NCI-H2227 (cell line): Measurements from ENCODE around the gene SYNPR.

Experiments used
- DNase-seq: peaks from one replicate; lab custom pipeline; 2025; ENCODE audit not compliant: unreplicated experiment; lab: John Stamatoyannopoulos, UW

Gene SYNPR

GRCh38 chr3:63303238-63303637 is 25.1 kb downstream of the SYNPR start:
- DNase-seq: no peak

GRCh38 chr3:63304421-63304820 is 26.3 kb downstream of the SYNPR start:
- DNase-seq: peak; percentile 19

GRCh38 chr3:63308072-63308471 is 30.0 kb downstream of the SYNPR start:
- no peak for DNase-seq

GRCh38 chr3:63309768-63310167 is 31.7 kb downstream of the SYNPR start:
- no peak for DNase-seq

GRCh38 chr3:63323766-63324165 is 45.7 kb downstream of the SYNPR start:
- DNase-seq: no peak

- no peak for DNase-seq
These were observed 46.5 kb downstream of the SYNPR start for GRCh38 chr3:63324621-63325020.

- DNase-seq: no peak
These were observed 47.3 kb downstream of the SYNPR start for GRCh38 chr3:63325386-63325785.

DNA sequence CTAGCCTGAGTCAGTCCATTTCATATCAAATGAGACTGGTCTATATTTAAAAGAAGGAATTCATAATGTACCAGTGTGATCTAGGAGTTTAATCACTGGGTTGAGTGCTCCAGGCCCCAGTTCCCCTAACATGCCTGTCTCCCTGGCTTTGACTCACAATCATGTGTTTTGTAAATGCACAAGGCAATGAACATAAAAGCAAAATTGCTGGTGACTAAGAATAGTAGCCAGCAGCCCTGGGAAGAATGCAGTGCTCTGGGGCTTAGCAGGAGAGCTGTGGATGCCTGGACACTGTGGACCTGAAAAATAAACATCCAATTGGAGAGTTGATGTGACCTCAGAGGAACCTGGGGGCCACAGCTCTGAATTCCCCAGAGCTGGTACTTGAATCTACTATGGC is 50.3 kb downstream of the SYNPR start:
- DNase-seq: peak; percentile 17

DNA sequence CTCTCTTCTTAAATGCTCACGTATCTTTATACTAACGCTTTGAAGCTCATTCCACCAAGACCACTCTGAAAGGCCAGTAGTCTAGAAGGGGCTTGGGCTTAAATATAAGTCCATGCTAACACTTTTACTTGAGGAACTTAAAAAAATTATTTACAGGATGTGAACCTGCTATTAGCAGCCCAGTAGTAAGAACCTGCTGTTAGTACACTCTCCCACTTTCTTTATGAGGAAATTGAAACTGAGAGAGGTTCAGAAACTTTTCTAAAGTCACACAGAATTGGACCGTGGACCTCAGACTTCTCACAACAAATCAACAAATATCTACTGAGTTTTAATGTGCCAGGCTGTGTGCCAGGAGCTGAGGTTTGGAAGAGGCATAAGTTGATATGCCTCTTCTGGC is 53.4 kb downstream of the SYNPR start:
- no peak for DNase-seq

- DNase-seq: peak; percentile 50
These were observed 55.7 kb downstream of the SYNPR start for GRCh38 chr3:63333815-63334214.

GRCh38 chr3:63338351-63338750 is 60.2 kb downstream of the SYNPR start:
- DNase-seq: no peak

- peak; percentile 91 for DNase-seq
These were observed 65.6 kb downstream of the SYNPR start for GRCh38 chr3:63343674-63344073.

DNA sequence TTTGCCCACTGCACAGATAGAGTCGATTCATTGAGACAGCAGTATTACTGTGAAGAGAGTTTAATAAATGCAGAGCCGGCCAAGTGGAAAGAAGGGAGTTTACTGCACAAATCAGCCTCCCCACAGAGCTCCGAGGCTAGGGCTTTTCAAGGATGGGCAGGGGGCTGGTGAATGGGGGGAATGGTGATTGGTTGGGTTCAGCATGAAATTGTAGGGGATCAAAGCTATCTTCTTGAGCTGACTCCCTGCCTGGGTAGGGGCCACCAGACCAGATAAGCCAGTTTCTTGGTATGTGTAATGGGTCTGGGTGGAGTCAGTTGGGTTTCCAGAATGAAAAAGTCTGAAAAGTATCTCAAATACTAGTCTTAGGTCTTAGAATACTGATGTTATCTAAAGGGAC is 66.6 kb downstream of the SYNPR start:
- peak; percentile 49 for DNase-seq

DNA sequence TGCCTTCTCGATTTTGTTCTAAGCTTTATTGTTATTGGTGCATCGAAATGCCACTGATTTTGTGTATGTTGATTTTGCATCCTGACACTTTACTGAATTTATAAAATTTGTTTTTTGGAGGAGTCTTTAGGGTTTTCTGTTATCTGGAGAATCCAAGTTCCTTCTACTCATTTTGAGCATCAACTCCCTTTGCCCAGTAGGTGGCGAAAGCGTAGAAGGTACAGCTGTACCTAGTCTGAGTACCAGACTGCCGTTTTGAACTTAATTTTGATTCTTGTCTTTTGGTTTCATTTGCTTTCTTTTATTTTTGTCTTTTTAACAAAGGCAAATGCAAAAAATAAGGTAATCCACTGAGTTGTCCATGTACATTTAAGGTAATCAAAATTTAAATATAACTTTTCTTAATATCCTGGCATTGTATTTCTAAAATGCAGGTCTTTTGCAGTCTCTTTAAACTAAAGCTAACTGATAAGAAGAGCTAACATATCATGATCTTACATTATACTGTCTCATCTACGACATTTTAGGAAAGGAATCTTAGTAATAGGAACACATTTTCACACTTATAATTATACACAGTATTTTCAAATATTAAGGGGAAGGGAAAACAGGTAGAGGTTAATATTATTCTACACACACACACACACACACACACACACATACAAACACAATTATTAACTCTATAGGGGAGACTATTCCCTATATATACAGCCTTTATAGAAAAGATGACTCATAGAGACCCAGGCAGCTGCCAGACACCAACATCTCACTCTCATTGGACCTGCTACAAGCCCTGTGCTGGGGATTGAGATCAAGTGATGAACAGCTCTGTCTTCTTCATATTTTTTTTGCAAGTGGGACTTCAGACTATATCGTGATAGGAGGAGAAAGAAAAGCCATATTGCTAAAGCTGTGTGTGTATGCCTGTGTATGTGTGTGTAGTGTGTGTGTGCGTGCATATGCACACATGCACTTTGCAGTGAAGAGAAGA is 71.8 kb downstream of the SYNPR start:
- peak; percentile 67 for DNase-seq

- DNase-seq: peak; percentile 62
These were observed 73.3 kb downstream of the SYNPR start for GRCh38 chr3:63351159-63352007.

GRCh38 chr3:63352008-63352279 is 73.8 kb downstream of the SYNPR start:
- DNase-seq: no peak

DNA sequence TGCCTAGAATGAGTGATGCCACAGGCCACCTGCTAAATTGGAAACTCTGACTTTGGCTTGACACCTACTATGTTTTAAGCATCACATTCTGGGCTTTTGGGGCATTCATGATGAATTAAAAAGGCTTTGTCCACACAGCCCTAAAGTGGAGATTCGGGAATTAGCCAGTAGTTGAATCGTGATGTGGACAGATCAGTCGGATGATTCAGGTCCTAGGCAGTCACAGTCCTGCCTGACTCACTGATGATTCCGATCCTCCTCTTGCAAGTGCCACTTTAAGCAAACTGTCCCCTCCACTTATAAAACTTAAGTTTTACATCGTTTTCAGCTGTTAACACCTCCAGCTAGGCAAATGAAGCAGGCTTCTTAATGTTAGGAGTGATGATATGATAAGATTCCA is 75.3 kb downstream of the SYNPR start:
- no peak for DNase-seq

GRCh38 chr3:63354160-63354559 is 76.1 kb downstream of the SYNPR start:
- peak; percentile 20 for DNase-seq

DNA sequence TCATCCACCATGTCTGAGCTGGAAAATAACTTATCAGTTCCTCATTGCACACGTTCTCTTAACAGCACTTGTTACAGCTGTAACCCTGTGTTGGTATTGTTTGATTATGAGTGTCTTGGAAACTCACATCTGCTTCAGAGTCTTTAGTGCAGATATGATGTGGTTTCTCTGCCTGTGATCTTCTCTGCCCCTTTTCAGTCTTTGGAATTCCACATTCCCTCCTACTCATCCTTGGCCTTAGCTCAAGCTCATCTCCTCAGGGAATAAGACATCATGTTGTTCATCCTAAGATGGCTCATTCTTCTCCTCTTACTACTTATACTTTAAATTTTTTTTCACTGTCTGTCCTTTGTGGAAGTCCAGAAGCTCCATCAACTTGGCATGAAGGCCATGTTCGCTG is 77.7 kb downstream of the SYNPR start:
- no peak for DNase-seq

DNA sequence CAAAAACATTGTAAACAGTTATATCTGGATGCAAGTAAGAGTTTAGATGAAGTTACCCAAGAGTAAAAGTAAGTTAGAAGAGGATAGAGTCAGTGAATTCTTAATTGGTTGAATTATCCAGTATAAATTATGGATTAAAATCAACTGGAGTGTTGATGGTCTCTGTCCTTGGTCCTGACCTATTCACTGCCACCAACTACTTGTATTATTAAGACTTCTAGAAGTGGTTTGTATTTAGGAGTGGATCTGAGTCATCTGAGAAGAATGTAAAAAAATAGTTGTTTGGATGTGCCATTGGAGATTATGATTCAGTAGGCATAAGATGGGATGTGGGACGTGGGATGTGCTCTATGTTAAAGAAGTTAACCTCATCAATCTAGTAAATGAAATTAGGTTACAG is 86.4 kb downstream of the SYNPR start:
- no peak for DNase-seq

- DNase-seq: peak; percentile 31
These were observed 86.8 kb downstream of the SYNPR start for GRCh38 chr3:63364910-63365309.

DNA sequence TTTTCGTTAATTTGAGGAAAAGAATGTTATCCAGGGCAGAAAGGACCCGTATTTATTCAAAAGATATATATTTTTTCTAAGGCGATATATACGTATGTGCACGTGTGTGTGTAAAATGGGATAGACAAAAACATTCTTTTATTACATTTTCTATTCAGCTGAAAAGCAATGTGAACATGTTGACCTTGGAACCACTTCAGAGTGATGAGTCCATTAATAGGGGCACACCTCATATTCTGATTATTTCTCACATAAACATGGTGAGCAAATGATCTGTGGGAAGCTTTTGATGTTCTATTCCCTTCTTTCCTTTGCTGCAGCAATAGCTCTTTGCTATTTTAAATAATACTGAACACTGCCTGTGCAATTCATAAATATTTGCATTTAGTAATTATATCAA is 87.6 kb downstream of the SYNPR start:
- no peak for DNase-seq
